GM23338 (cell line): Measurements from ENCODE around the gene IVL. TPM values are rescaled to one million over a fixed set of nuclear protein-coding genes. Genes with fewer than 3 reads are reported as not detected.
A peak's percentile ranks its signal among the peaks of the same experiment; 100 is the strongest.

Source experiments
- ATAC-seq: fragments of 200-7000 bp; cut with Tn5 transposase; 3 replicates; pipeline ENCODE4 v1.9.1; 2020
- DNase-seq: peaks from one replicate; pipeline ENCODE4 v3.0.0-alpha.2; 2015; ENCODE audit warnings: low spot score
- H2AFZ ChIP-seq: fragments of 200-600 bp; sonication (generic); 2 replicates; pipeline ENCODE4 v1.8.0; 2016; ENCODE audit warnings: antibody characterized with exemption, mild to moderate bottlenecking, moderate library complexity
- H3F3A ChIP-seq: fragments of 200-600 bp; sonication (generic); replicated peaks from 2 replicates; pipeline ENCODE4 v1.8.0; 2017; ENCODE audit warnings: antibody characterized with exemption, mixed run types, low read depth
- H3K27ac ChIP-seq: fragments of 200-600 bp; sonication (generic); 2 replicates; pipeline ENCODE4 v1.6.1; 2016; ENCODE audit warnings: low read depth
- H3K27me3 ChIP-seq: fragments of 200-600 bp; sonication (generic); 2 replicates; pipeline ENCODE4 v1.8.0; 2016; ENCODE audit warnings: mild to moderate bottlenecking, mixed run types, moderate library complexity; ENCODE audit not compliant: insufficient read depth
- H3K36me3 ChIP-seq: fragments of 200-600 bp; sonication (generic); 2 replicates; pipeline ENCODE4 v1.8.0; 2016; ENCODE audit warnings: mild to moderate bottlenecking; ENCODE audit not compliant: insufficient read depth
- H3K4me1 ChIP-seq: fragments of 200-600 bp; sonication (generic); 2 replicates; pipeline ENCODE4 v1.8.0; 2016; ENCODE audit warnings: mild to moderate bottlenecking, moderate library complexity; ENCODE audit not compliant: insufficient read depth
- H3K4me2 ChIP-seq: fragments of 200-600 bp; sonication (generic); 2 replicates; pipeline ENCODE4 v1.7.1; 2017; ENCODE audit warnings: mixed run types
- H3K4me3 ChIP-seq: fragments of 200-600 bp; sonication (generic); 2 replicates; pipeline ENCODE4 v1.6.1; 2016; ENCODE audit warnings: mixed run types
- H3K79me2 ChIP-seq: fragments of 200-600 bp; sonication (generic); replicated peaks from 2 replicates; pipeline ENCODE4 v1.8.0; 2017; ENCODE audit warnings: mild to moderate bottlenecking; ENCODE audit not compliant: insufficient read depth
- H3K9me2 ChIP-seq: fragments of 200-600 bp; sonication (generic); 2 replicates; pipeline ENCODE4 v1.8.0; 2017; ENCODE audit not compliant: insufficient read depth
- H4K20me1 ChIP-seq: fragments of 200-600 bp; sonication (generic); replicated peaks from 2 replicates; pipeline ENCODE4 v1.8.0; 2017; ENCODE audit warnings: mild to moderate bottlenecking; ENCODE audit not compliant: insufficient read depth
- H3K27ac Mint-ChIP-seq: 2 replicates; pipeline ENCODE4 v1.8.0; 2020; ENCODE audit warnings: inconsistent platforms, mild to moderate bottlenecking, moderate library complexity, mixed read lengths
- H3K27me3 Mint-ChIP-seq: 3 replicates; pipeline ENCODE4 v1.8.0; 2022; ENCODE audit warnings: low read depth, mild to moderate bottlenecking, moderate library complexity, mixed read lengths, inconsistent platforms; ENCODE audit not compliant: insufficient read depth, poor library complexity
- H3K36me3 Mint-ChIP-seq: 3 replicates; pipeline ENCODE4 v1.8.0; 2021; ENCODE audit warnings: low read depth, mild to moderate bottlenecking, inconsistent platforms, moderate library complexity, mixed read lengths
- H3K4me1 Mint-ChIP-seq: 3 replicates; pipeline ENCODE4 v1.8.0; 2020; ENCODE audit warnings: mild to moderate bottlenecking, inconsistent platforms, mixed read lengths
- H3K4me3 Mint-ChIP-seq: 3 replicates; pipeline ENCODE4 v1.8.0; 2021; ENCODE audit warnings: moderate library complexity, mild to moderate bottlenecking, inconsistent platforms, mixed read lengths
- H3K9me3 Mint-ChIP-seq: 3 replicates; pipeline ENCODE4 v1.8.0; 2020; ENCODE audit warnings: moderate library complexity, mild to moderate bottlenecking, inconsistent platforms, mixed read lengths
- CTCF ChIP-seq, 2 experiments: fragments of 200-600 bp in 1 of 2; sonication (generic) in 1 of 2; conservative IDR thresholded peaks; 2 replicates each; pipeline versions ENCODE4 v1.5.1 to v1.6.1; 2016 to 2017; ENCODE audit warnings: antibody characterized with exemption in 2 of 2, low read depth in 2 of 2, mild to moderate bottlenecking in 2 of 2, moderate library complexity in 1 of 2
- EZH2 ChIP-seq: fragments of 200-600 bp; sonication (generic); IDR thresholded peaks from one replicate; pipeline ENCODE4 v1.8.0; 2017; ENCODE audit warnings: antibody characterized with exemption, mild to moderate bottlenecking, low read depth; ENCODE audit not compliant: unreplicated experiment
- NANOG ChIP-seq: IDR thresholded peaks from 2 replicates; pipeline ENCODE4 v1.6.1; 2016; ENCODE audit warnings: antibody characterized with exemption, borderline replicate concordance
- polyA plus RNA-seq: library from polyadenylated mRNA; unstranded; fragments of >200 nt; fragmentation: Nextera tagmentation; extraction: Ambion mirVana; gene quantifications from 2 replicates; pipeline ENCODE4 v1.2.1, GENCODE V29; 2016
- total RNA-seq: library from RNA; depleted of rRNA; stranded (reverse); fragments of >200 nt; shearing (Covaris generic); gene quantifications from 2 replicates; pipeline ENCODE4 v1.2.3, GENCODE V29; 2014
- TF ChIP-seq, protein P1 (sequence below): IDR thresholded peaks from 2 replicates; pipeline ENCODE4 v1.6.1; 2016; ENCODE audit warnings: antibody characterized with exemption
- TF ChIP-seq, protein P2 (sequence below): IDR thresholded peaks from one replicate; pipeline ENCODE4 v1.6.1; 2018; ENCODE audit warnings: antibody characterized with exemption; ENCODE audit not compliant: unreplicated experiment

The IVL gene
- total and polyA plus RNA-seq, 2 experiments from 2014 or later: not detected

- H3K27me3 Mint-ChIP-seq: no peaks in the 10 kb centered on the region
- TF ChIP-seq, protein P1, sequence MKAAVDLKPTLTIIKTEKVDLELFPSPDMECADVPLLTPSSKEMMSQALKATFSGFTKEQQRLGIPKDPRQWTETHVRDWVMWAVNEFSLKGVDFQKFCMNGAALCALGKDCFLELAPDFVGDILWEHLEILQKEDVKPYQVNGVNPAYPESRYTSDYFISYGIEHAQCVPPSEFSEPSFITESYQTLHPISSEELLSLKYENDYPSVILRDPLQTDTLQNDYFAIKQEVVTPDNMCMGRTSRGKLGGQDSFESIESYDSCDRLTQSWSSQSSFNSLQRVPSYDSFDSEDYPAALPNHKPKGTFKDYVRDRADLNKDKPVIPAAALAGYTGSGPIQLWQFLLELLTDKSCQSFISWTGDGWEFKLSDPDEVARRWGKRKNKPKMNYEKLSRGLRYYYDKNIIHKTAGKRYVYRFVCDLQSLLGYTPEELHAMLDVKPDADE: no peak
- no peak for TF ChIP-seq CTCF (conservative IDR thresholded peaks at IDR 0.05; ENCODE audit: low read depth in 2 of 2)
- no peak for TF ChIP-seq NANOG
- TF ChIP-seq, protein P2, sequence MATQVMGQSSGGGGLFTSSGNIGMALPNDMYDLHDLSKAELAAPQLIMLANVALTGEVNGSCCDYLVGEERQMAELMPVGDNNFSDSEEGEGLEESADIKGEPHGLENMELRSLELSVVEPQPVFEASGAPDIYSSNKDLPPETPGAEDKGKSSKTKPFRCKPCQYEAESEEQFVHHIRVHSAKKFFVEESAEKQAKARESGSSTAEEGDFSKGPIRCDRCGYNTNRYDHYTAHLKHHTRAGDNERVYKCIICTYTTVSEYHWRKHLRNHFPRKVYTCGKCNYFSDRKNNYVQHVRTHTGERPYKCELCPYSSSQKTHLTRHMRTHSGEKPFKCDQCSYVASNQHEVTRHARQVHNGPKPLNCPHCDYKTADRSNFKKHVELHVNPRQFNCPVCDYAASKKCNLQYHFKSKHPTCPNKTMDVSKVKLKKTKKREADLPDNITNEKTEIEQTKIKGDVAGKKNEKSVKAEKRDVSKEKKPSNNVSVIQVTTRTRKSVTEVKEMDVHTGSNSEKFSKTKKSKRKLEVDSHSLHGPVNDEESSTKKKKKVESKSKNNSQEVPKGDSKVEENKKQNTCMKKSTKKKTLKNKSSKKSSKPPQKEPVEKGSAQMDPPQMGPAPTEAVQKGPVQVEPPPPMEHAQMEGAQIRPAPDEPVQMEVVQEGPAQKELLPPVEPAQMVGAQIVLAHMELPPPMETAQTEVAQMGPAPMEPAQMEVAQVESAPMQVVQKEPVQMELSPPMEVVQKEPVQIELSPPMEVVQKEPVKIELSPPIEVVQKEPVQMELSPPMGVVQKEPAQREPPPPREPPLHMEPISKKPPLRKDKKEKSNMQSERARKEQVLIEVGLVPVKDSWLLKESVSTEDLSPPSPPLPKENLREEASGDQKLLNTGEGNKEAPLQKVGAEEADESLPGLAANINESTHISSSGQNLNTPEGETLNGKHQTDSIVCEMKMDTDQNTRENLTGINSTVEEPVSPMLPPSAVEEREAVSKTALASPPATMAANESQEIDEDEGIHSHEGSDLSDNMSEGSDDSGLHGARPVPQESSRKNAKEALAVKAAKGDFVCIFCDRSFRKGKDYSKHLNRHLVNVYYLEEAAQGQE: no peak
- no peaks in the 10 kb centered on the region for H3K79me2 ChIP-seq
These were observed 51.6 kb downstream of the IVL start for GRCh38 chr1:152959801-152960451.

DNA sequence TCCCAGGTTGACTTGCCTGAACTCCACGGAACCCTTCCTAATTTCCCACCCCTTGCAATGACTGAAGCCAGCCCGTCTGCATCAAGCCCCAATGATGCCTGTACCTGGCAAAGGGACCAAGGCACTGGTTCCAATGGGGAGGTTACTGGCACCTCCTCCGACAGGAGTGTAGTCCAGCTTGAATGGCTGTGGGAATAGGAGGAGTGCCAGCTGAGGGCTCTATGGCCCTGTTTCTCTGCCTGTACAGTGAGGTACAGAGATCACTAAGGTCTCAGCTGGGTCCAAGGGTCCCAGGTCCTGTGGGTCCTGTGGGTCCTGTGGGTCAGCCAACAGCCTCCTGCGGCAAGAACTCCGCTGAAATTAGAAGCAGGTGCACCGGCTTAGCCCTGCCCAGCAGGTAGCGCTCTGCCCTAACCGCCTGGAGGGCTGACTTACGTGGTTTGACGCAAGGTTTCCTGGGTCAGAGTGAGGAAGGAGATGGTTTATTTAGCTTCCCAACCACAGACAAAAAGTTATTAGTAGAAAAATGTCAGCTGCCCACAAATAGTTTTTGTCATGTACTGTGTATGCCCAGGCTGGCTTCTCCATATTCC, 52.2 kb downstream of the IVL start:
- DNase-seq (peak; percentile 74), ATAC-seq (peak; percentile 95)

More at GRCh38 chr1:152959801-152960451, 51.6 kb downstream of the IVL start:
- Histone ChIP-seq H3F3A (no peaks in the 10 kb centered on the region), H3K36me3 (no peaks in the 10 kb centered on the region), H3K27ac (no peak overlapping the region), H2AFZ (peak overlapping the region; percentile 72; the same call in 1 of the 2 replicates), H3K4me1 (no peaks in the 10 kb centered on the region), H4K20me1 (no peaks in the 10 kb centered on the region), H3K4me3 (no peak overlapping the region), H3K4me2 (no peak overlapping the region), H3K9me2 (peaks cover 11% of the 10 kb centered on the region), H3K27me3 (no peaks in the 10 kb centered on the region)
- Mint-ChIP-seq H3K36me3 (no peaks in the 10 kb centered on the region; the same call in 2 of the 3 replicates), H3K4me1 (no peaks in the 10 kb centered on the region), H3K4me3 (no peak overlapping the region), H3K27ac (no peak overlapping the region), H3K9me3 (0 out of 3 replicates have a peak, but pooled peaks cover 4% of the 10 kb centered on the region)
- DNase-seq (no peak), ATAC-seq (no peak)

More for the DNA sequence above, 52.2 kb downstream of the IVL start:
- Histone ChIP-seq H3F3A (no peaks in the 10 kb centered on the region), H3K36me3 (no peaks in the 10 kb centered on the region), H4K20me1 (no peaks in the 10 kb centered on the region), H3K27me3 (no peaks in the 10 kb centered on the region), H3K4me2 (no peak overlapping the region), H3K27ac (no peak overlapping the region), H3K4me3 (no peak overlapping the region), H2AFZ (peak overlapping the region; percentile 84), H3K79me2 (no peaks in the 10 kb centered on the region), H3K9me2 (peaks cover 13% of the 10 kb centered on the region), H3K4me1 (no peaks in the 10 kb centered on the region)
- Mint-ChIP-seq H3K36me3 (no peaks in the 10 kb centered on the region; the same call in 2 of the 3 replicates), H3K27ac (no peak overlapping the region), H3K4me1 (no peaks in the 10 kb centered on the region), H3K9me3 (0 out of 3 replicates have a peak, but pooled peaks cover 4% of the 10 kb centered on the region), H3K4me3 (no peak overlapping the region), H3K27me3 (no peaks in the 10 kb centered on the region)
- no peak for TF ChIP-seq EZH2
- peak; percentile 71 to 92 for TF ChIP-seq CTCF (conservative IDR thresholded peaks at IDR 0.05; ENCODE audit: low read depth in 2 of 2)
